ENCODE measurements around the gene LLGL2.
A peak's percentile ranks its signal among the peaks of the same experiment; 100 is the strongest.
"Not testable (repeated sequence)": the region's sequence is repeated elsewhere in the genome, so short reads cannot be mapped to it uniquely, and the experiment has no call there.

The LLGL2 gene, protein sequence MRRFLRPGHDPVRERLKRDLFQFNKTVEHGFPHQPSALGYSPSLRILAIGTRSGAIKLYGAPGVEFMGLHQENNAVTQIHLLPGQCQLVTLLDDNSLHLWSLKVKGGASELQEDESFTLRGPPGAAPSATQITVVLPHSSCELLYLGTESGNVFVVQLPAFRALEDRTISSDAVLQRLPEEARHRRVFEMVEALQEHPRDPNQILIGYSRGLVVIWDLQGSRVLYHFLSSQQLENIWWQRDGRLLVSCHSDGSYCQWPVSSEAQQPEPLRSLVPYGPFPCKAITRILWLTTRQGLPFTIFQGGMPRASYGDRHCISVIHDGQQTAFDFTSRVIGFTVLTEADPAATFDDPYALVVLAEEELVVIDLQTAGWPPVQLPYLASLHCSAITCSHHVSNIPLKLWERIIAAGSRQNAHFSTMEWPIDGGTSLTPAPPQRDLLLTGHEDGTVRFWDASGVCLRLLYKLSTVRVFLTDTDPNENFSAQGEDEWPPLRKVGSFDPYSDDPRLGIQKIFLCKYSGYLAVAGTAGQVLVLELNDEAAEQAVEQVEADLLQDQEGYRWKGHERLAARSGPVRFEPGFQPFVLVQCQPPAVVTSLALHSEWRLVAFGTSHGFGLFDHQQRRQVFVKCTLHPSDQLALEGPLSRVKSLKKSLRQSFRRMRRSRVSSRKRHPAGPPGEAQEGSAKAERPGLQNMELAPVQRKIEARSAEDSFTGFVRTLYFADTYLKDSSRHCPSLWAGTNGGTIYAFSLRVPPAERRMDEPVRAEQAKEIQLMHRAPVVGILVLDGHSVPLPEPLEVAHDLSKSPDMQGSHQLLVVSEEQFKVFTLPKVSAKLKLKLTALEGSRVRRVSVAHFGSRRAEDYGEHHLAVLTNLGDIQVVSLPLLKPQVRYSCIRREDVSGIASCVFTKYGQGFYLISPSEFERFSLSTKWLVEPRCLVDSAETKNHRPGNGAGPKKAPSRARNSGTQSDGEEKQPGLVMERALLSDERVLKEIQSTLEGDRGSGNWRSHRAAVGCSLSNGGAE

DNA sequence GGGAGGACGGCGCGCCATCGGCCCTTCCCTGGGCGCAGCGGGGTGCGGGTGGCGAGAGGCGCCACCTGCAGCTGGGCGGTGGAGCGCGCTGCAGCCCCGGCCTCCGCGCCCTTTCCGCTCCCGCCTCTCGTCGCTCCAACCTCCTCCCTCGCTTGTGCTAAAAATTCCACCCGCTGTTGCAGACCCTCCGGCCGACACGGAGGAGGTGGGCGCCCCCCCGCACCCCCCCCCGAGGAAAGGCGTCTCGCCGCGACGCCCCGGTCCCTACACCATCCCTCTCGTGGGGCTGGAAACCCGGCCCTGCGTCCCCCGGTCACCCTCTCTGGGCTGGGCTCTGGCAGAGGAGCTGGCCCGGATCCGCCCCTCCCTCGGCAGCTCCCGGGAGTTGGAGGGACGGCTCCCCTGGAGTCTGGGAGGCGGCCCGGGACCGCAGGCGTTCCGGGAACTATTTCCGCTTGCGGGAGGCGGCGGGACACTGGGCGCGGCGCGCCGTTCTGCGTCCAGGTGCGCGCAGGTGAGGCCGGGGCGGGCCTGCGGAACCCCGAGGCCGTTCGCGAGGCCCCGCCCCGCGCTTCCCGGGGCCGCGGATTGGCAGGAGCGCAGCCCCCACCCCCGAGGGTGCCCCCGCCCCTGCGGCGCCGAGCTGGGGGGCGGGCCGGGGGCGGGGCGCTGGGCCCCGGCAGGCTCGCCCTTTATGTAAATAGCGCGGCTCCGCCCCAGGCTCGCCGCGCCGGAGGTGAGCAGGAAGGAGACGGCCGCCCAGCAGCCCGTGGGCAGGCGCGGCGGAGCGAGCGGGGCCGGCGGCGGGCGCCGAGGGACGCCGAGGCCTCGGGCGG lies at the start of gene LLGL2:
Gene LLGL2, plus strand, starts transcription at position 728 of the 836 bp plus-strand sequence. CDS start 17,730 bp downstream, outside the sequence.
- DNase-seq = peak; percentile 64

DNA sequence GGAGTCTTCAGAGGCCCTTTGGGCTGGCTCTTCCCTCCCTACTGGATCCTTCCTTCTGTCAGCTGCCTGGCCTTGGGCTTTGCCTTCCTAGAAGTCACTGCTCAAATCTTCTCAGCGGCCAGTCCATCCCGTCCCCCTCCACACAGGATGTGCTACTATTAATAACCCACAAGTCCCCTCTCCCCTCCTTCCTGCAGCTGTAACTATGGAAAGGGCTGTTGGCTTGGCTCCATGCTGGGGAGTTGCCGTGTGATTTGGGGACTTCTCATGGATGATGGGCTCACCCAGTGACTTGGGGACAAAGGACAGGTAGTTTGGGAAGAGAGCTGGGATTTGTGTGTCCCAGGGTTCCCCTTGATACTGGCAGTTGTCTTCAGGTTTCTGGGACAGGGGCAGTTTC lies 49.6 kb upstream of the LLGL2 start:
- DNase-seq = no peak

DNA sequence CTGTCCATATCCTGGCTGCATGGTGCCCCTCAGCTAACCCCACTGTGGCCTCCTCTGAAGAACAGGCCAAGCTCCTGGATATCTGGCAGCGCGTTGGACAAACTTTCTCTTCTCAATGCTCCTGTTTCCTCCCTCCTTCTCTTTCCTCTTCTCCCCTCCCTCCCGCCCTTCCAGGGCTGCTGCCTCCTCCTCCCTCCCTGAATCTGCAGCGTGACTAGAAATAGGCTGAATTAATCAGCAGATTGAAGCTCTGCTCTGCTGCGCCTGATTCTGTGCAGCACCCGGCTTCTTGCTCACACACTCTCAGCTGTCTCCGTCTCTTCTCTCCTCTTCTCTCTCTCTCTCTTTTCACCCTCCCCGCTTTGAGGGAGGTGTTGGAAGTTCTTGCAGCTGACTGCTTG lies 49.2 kb upstream of the LLGL2 start:
- DNase-seq = no peak

DNA sequence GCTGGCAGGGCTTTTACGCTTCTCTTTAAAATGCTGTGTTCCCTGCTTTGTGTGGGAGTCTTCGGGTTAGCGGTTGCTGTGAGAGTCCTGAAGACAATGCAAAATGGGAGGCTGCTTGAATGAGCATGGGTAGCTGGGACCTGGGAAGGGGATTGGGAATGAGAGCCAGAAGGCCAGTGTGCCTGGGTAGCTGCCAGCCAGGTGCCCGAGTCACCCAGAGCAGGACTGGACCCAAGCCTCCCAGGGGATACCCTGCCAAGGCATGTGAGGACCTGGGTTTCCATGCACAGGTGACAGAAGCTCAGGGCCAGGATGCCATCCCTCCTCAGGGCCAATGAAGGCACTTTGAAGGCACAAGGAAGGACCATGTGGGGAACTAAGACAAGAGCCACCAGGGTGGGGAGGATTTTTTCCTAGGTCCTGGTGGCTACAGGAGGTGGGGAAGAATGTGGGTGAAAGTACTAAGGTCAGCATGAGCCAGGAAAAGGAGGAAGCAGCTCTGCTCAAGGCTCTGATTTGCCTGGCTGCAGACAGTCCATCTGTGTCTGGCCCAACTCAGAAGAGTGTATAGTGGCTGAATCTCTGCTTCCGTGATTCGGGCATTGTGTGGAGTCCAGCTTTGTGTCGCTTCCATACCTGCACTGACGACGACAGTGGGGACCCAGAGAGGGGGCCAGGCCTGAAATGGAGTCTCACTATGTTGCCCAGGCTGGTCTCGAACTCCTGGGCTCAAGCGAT lies 48.6 kb upstream of the LLGL2 start:
- no peak for DNase-seq

DNA sequence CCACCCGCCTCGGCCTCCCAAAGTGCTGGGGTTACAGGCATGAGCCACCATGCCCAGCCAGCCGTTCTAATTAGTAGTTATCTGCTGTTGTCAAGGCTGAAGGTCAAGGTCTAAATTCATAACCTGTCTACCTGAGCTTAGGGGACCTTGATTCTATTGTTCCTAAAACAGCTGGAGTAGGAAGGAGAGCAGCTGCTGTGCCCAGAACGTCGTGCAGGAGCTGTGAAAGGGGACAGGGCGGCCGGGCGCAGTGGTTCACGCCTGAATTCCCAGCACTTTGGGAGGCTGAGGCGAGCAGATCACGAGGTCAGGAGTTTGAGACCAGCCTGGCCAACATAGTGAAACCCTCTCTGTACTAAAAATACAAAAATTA lies 48.0 kb upstream of the LLGL2 start:
- not testable (repeated sequence) for DNase-seq

DNA sequence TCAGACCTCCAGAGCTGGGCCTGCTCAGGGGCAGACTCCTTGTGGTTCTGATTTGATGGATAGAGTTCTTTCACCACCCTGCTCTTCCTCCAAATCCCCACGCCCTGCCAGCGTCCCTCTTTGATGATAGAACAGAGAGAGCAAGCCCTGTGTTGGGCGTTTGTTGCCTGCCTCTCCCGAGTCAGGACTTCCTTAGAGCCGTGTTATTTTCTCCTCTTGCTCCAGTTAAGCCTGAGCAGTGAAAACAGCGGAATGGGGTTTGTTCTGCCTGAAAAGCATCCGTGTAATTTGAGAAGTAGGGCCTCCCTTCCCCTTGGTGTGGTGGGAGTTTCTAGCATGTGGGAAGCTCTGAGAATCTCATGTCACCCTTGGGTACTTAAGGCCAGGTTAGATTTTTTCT lies 47.0 kb upstream of the LLGL2 start:
- no peak for DNase-seq

DNA sequence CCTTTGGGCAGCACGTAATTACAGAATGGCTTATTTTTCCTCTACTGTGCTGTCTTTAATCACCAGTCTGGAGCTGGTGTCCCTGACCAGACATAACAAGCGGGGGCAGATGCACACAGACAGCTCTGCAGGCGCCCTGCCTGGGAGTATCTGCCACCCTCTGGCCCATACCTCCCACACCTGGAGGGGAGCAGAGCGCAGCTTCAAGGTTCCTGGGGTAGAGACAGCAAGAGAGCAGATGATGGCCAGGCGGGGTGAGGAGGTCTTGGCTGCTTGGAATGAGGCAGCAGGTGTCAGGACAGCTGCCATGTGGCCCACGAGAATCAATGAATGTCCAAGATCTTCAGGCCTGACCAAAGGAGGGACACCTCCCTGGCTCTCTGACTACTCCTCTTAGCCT lies 45.2 kb upstream of the LLGL2 start:
- no peak for DNase-seq

DNA sequence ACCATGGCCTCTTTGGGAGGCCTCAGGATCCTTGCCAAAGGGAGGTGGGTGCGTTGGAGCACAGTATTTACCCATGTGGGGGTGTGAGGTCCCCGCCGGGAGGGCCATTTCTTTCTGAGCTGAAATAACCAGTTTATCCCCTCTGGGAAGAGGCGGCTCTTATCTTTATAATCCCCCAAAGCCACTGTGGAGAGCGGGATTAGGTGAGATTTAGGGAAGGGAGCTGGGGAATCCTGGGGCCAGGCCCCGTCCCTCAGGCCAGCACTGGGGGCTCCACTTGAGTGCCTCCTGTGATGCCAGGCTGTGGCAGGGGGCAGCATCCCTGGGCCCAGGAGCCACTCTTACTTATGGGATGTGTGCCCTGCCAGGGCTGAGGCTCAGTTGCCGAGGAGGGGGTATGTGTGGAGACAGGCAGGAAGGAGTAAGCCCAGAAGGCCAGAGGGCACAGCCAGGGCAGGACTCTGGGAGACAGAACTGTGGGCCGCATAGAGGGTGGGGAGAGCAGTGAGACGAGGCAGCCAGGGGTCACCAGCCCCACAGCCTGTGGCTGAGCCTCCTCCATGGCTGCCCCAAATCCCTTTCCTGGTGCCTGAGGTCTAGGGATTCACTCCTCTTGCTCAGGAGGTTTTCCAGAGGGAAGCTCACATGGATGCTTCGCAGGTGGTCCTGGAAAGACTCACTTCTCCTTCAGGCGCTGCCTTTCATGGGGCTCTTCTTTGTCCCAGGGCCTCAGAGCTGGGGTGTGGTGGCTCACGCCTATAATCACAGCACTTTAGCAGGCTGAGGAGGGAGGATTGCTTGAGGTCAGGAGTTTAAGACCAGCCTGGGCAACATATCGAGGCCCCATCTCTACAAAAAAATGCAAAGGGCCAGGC lies 44.1 kb upstream of the LLGL2 start:
- DNase-seq = no peak

DNA sequence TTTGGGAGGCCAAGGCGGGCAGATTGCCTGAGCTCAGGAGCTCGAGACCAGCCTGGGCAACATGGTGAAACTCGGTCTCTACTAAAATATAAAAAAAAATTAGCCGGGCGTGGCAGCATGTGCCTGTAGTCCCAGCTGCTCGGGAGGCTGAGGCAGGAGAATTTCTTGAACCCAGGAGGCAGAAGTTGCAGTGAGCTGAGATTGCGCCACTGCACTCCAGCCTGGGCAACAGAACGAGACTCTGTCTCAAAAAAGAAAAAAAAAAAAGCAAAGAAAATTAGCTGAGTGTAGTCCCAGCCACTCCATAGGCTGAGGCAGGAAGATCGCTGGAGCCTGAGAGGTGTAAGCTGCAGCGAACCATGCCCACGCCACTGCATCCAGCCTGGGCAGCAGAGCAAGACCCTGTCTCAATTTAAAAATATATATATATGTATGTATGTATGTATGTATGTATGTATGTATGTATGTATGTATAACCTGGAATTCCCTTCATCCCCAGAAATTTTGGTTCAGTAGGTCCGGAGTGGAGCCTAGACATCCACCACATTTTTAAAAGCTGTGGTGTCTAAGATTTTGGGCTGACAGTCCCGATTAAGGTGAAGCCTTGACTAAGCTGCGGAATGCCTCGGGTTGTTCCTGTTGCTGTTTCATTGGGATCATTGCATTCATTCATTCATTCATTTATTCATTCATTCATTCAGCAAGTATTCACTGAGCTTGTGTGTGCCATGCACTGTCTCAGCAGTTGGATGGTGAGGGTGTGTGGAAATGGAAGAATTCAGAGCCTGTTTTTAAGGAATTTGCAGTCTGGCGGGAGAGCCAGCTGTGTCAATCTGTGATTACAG lies 43.2 kb upstream of the LLGL2 start:
- DNase-seq = no peak

DNA sequence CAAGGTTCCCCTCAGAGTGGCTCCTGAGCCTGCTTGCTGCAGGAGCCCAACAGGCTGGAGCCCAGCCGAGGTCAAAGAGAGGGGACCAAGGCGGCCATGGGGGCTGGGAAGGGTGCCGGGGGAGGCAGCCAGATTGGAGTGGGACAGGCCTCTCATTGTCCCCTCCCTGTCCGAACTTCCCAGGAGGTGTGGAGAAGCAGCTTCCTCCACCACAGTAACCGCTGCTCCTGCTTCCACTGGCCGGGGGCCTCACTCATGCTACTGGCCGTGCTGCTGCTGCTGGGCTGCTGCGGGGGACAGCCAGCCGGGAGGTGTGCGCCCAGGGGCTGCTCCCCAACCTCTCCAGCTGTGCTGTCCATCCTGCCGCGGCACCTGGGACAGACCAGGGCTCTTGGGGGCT lies 39.8 kb upstream of the LLGL2 start:
- DNase-seq = no peak

DNA sequence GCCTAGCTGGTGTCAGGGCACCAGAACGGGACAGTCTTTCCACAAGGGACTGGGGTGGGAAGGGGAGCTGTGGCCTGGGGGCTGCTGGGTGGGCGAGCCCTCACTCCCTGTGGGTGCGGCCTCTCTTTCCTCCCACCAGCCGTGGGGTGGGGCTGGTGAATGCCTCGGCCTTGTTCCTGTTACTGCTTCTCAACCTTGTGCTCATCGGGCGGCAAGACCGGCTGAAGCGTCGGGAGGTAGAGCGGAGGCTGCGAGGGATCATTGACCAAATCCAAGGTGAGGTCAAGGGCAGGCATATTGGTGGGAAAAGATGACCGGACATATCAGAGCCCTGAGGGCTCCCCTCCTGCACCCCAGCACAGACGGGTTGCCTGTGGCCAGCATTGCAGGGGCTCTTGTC lies 39.3 kb upstream of the LLGL2 start:
- DNase-seq = no peak

DNA sequence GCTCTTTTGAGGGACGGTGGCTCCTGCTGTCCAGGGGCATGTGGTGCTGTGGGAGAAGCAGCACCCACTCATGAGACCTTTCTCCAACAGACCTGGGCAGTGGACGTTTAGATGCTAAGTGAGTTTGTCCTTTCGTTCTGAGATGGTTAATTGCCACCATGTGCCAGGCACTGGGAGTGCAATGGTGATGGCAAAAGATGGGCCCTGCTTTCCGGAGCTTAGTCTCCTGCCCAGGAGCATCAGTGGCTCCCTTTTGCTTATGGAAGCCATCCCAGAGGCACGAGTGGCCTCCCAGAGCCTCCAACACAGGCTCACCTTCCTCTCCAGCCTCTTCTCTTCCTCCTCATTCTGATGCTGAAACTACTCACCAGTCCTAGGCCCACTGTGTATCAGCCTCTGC lies 38.5 kb upstream of the LLGL2 start:
- DNase-seq = no peak

DNA sequence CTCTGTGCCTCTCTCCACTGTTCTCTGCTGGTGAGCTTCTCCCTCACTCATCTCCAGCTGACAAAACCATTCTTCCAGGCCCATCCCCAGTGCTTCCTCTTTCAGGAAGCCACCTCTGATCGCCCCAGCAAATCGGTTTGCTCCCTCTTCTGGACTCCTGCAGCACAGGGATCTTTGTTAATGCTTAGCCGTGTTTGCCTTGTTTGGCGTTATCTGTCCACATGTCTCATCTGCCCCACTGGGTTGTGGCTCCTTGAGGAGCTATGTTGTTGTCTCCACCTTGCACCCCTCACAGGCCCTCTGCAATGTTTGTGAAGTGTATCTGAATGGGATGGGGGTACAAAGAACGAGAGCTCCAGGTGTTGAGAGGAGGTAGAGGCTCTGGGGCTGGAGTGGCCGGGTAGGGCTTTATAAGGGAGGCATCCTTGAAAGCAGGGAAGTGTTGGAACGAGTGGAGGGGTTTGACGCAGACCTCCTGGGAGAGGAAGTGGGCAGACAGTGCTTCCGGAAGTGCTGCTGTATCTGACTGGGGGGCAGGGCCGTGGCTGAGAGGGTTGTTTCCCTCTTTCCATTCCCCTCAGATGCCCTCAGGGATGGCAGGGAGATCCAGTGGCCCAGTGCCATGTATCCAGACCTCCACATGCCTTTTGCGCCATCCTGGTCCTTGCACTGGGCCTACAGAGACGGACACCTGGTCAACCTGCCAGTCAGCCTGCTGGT lies 38.0 kb upstream of the LLGL2 start:
- no peak for DNase-seq

DNA sequence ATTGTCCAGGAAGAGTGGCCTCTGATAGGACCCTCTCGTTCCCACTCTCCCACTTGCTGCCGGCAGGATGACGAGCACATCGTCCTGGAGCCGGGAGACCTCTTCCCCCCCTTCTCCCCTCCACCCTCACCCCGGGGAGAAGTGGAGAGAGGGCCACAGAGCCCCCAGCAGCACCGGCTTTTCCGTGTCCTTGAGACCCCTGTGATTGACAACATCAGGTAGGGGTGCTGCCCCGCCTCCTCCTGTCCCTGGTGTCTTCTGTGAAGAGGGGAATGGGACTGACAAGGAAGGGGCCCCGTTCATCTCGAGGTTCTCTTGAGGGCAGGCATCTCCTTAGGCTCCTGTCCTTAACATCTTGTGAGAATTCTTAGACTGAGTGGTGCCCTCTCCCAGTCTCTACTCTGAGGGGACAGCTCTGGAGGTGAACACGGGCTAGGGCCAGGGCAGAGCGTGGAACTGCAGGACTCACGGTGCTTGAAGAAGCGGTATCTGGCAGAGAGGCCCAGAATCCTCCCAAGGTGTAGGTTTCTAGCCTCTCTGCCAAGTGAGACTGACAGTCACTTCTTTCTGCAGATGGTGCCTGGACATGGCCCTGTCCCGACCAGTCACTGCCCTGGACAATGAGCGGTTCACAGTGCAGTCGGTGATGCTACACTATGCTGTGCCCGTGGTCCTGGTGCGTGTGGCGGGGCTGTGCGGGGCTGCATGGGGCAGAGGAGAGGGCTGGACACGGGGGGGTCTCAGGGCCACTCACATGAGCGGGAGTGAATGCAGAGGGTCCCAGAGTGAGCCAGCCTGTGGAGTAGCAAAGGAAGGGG lies 36.6 kb upstream of the LLGL2 start:
- no peak for DNase-seq

DNA sequence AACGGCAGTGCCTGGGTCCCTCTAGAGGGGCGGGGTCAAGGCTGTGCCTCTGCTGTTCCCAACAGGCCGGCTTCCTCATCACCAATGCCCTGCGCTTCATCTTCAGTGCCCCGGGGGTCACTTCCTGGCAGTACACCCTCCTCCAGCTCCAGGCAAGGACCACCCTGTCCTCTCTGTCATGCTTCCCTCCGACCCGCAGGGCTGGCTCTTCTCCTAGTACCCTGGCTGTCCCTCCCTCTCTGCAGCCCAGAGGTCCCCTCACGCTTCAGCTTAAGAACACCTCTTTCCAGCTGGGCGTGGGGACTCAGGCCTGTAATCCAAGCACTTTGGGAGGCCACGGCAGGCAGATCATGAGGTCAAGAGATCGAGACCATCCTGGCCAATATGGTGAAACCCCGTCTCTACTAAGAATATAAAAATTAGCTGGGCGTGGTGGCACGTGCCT lies 36.0 kb upstream of the LLGL2 start:
- DNase-seq = no peak

DNA sequence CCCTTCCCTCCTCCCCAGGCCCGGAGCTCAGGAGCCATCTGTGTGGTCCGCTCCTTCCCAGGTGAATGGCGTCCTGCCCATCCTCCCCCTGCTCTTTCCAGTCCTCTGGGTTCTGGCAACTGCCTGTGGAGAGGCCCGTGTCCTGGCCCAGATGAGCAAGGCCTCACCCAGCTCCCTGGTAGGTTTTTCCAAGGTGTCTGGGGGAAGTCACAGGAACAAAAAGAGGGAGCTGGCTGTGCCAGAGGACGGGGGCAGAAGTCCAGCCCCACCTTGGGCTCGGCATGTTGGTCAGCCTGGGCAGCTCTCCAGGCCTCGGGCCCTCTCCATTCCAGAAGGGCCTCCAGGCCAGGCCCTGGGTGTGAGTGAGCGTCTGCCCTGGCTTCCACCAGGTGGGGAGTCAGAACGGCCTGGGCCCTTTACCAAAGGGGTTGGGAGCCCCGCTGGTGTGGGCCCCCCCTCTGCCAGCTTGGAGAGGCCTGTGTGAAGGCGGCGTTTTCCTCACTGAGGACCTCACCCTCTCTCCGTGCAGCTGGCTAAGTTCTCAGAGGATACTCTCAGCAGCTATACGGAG lies 35.2 kb upstream of the LLGL2 start:
- no peak for DNase-seq

DNA sequence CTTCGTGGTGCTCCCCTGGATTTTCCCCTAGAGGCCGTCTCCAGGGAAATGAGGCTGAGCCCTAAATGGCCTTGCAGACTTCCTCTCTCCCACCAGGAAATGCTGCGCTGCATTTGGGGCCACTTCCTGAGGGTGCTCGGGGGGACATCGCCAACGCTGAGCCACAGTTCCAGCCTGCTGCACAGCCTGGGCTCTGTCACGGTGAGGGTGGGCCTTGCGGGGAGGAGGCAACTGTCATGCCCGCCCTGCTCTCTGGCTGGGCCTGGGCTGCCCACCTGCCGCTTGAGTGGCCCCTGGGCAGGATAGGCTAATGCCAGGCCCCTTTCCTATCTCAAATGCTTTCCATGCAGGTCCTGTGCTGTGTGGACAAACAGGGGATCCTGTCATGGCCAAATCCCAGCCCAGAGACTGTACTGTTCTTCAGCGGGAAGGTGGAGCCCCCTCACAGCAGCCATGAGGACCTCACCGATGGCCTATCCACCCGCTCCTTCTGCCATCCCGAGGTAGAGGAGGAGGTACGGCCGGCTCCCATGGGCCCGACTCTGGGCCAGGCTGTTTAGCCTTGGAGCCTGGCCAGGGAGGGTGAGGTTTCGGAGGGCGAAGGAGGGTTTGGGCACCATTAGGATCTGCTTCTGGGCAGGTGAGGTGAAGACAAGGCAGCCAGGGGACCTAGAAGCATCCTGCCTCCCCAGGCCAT lies 34.4 kb upstream of the LLGL2 start:
- no peak for DNase-seq

DNA sequence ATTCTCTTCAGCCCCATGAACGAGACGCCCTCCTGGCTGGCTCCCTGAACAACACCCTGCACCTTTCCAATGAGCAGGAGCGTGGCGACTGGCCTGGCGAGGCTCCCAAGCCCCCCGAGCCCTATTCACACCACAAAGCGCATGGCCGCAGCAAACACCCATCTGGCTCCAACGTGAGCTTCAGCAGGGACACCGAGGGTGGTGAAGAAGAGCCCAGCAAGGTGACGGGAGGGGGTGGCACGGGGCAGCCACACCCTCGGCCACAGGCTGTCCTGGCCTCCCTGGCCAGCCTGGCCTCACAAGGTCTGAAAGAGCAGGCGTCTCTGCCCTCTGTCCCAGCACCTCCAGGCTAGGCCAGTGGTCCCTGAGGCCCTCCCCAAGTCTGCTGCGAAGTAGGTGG lies 33.8 kb upstream of the LLGL2 start:
- DNase-seq = no peak
